Measurements from ENCODE around the gene CLTB.

- TF ChIP-seq CTCF (IDR thresholded peaks at IDR 0.05), result no peak
- no peak for TF ChIP-seq ZFX (IDR thresholded peaks at IDR 0.05; ENCODE audit: borderline replicate concordance)
Observed at GRCh38 chr5:176359658-176360057, 56.7 kb downstream of the CLTB start.
